GM23338 (cell line): ENCODE data around the gene NUSAP1. TPM values are rescaled to one million over a fixed set of nuclear protein-coding genes. Genes with fewer than 3 reads are reported as not detected.

Source experiments
- ATAC-seq: fragments of 200-7000 bp; cut with Tn5 transposase; 3 replicates; pipeline ENCODE4 v1.9.1; 2020
- DNase-seq: peaks from one replicate; pipeline ENCODE4 v3.0.0-alpha.2; 2015; ENCODE audit warnings: low spot score
- H2AFZ ChIP-seq: fragments of 200-600 bp; sonication (generic); 2 replicates; pipeline ENCODE4 v1.8.0; 2016; ENCODE audit warnings: antibody characterized with exemption, mild to moderate bottlenecking, moderate library complexity
- H3F3A ChIP-seq: fragments of 200-600 bp; sonication (generic); replicated peaks from 2 replicates; pipeline ENCODE4 v1.8.0; 2017; ENCODE audit warnings: antibody characterized with exemption, mixed run types, low read depth
- H3K27ac ChIP-seq: fragments of 200-600 bp; sonication (generic); 2 replicates; pipeline ENCODE4 v1.6.1; 2016; ENCODE audit warnings: low read depth
- H3K27me3 ChIP-seq: fragments of 200-600 bp; sonication (generic); 2 replicates; pipeline ENCODE4 v1.8.0; 2016; ENCODE audit warnings: mild to moderate bottlenecking, mixed run types, moderate library complexity; ENCODE audit not compliant: insufficient read depth
- H3K36me3 ChIP-seq: fragments of 200-600 bp; sonication (generic); 2 replicates; pipeline ENCODE4 v1.8.0; 2016; ENCODE audit warnings: mild to moderate bottlenecking; ENCODE audit not compliant: insufficient read depth
- H3K4me1 ChIP-seq: fragments of 200-600 bp; sonication (generic); 2 replicates; pipeline ENCODE4 v1.8.0; 2016; ENCODE audit warnings: mild to moderate bottlenecking, moderate library complexity; ENCODE audit not compliant: insufficient read depth
- H3K4me2 ChIP-seq: fragments of 200-600 bp; sonication (generic); 2 replicates; pipeline ENCODE4 v1.7.1; 2017; ENCODE audit warnings: mixed run types
- H3K4me3 ChIP-seq: fragments of 200-600 bp; sonication (generic); 2 replicates; pipeline ENCODE4 v1.6.1; 2016; ENCODE audit warnings: mixed run types
- H3K79me2 ChIP-seq: fragments of 200-600 bp; sonication (generic); replicated peaks from 2 replicates; pipeline ENCODE4 v1.8.0; 2017; ENCODE audit warnings: mild to moderate bottlenecking; ENCODE audit not compliant: insufficient read depth
- H3K9me2 ChIP-seq: fragments of 200-600 bp; sonication (generic); 2 replicates; pipeline ENCODE4 v1.8.0; 2017; ENCODE audit not compliant: insufficient read depth
- H4K20me1 ChIP-seq: fragments of 200-600 bp; sonication (generic); replicated peaks from 2 replicates; pipeline ENCODE4 v1.8.0; 2017; ENCODE audit warnings: mild to moderate bottlenecking; ENCODE audit not compliant: insufficient read depth
- H3K27ac Mint-ChIP-seq: 2 replicates; pipeline ENCODE4 v1.8.0; 2020; ENCODE audit warnings: inconsistent platforms, mild to moderate bottlenecking, moderate library complexity, mixed read lengths
- H3K27me3 Mint-ChIP-seq: 3 replicates; pipeline ENCODE4 v1.8.0; 2022; ENCODE audit warnings: low read depth, mild to moderate bottlenecking, moderate library complexity, mixed read lengths, inconsistent platforms; ENCODE audit not compliant: insufficient read depth, poor library complexity
- H3K36me3 Mint-ChIP-seq: 3 replicates; pipeline ENCODE4 v1.8.0; 2021; ENCODE audit warnings: low read depth, mild to moderate bottlenecking, inconsistent platforms, moderate library complexity, mixed read lengths
- H3K4me1 Mint-ChIP-seq: 3 replicates; pipeline ENCODE4 v1.8.0; 2020; ENCODE audit warnings: mild to moderate bottlenecking, inconsistent platforms, mixed read lengths
- H3K4me3 Mint-ChIP-seq: 3 replicates; pipeline ENCODE4 v1.8.0; 2021; ENCODE audit warnings: moderate library complexity, mild to moderate bottlenecking, inconsistent platforms, mixed read lengths
- H3K9me3 Mint-ChIP-seq: 3 replicates; pipeline ENCODE4 v1.8.0; 2020; ENCODE audit warnings: moderate library complexity, mild to moderate bottlenecking, inconsistent platforms, mixed read lengths
- CTCF ChIP-seq, 2 experiments: fragments of 200-600 bp in 1 of 2; sonication (generic) in 1 of 2; conservative IDR thresholded peaks; 2 replicates each; pipeline versions ENCODE4 v1.5.1 to v1.6.1; 2016 to 2017; ENCODE audit warnings: antibody characterized with exemption in 2 of 2, low read depth in 2 of 2, mild to moderate bottlenecking in 2 of 2, moderate library complexity in 1 of 2
- EZH2phosphoT487 ChIP-seq: fragments of 200-600 bp; sonication (generic); IDR thresholded peaks from one replicate; pipeline ENCODE4 v1.8.1; 2018; ENCODE audit warnings: antibody characterized with exemption; ENCODE audit not compliant: unreplicated experiment
- NANOG ChIP-seq: IDR thresholded peaks from 2 replicates; pipeline ENCODE4 v1.6.1; 2016; ENCODE audit warnings: antibody characterized with exemption, borderline replicate concordance
- REST ChIP-seq: IDR thresholded peaks from one replicate; pipeline ENCODE4 v1.6.1; 2018; ENCODE audit warnings: antibody characterized with exemption; ENCODE audit not compliant: unreplicated experiment
- STAT1 ChIP-seq: IDR thresholded peaks from one replicate; pipeline ENCODE4 v1.6.1; 2016; ENCODE audit warnings: antibody characterized with exemption; ENCODE audit not compliant: unreplicated experiment
- ZNF331 ChIP-seq: fragments of 250-450 bp; sonication (Bioruptor Pico); IDR thresholded peaks from 2 replicates; pipeline ENCODE4 v1.5.0; 2020; ENCODE audit warnings: low read depth, mild to moderate bottlenecking, moderate library complexity
- polyA plus RNA-seq: library from polyadenylated mRNA; unstranded; fragments of >200 nt; fragmentation: Nextera tagmentation; extraction: Ambion mirVana; gene quantifications from 2 replicates; pipeline ENCODE4 v1.2.1, GENCODE V29; 2016
- total RNA-seq: library from RNA; depleted of rRNA; stranded (reverse); fragments of >200 nt; shearing (Covaris generic); gene quantifications from 2 replicates; pipeline ENCODE4 v1.2.3, GENCODE V29; 2014
- TF ChIP-seq, protein P1 (sequence below): IDR thresholded peaks from 2 replicates; pipeline ENCODE4 v1.6.1; 2016; ENCODE audit warnings: antibody characterized with exemption

The NUSAP1 gene
- total and polyA plus RNA-seq, 2 experiments from 2014 or later, result 126 to 272 TPM

DNA sequence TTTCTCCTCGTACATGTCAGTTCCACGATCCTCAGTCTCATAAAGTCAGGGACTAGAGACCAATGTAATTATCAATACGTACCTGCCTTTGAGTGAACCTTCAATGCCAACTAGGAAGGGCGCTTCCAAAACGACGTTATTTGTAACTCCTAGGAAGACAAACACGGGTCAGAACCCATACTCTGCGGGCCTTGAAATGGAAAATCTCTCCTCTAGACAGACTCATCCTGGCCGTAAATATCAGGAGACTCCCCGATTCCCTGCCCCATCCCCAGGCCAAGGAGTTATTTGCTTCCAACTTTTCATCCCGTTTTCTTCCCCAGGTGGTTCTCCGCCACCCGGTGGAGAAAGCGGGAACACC lies 868 bp upstream of the NUSAP1 start:
- Histone ChIP-seq H4K20me1 (peaks cover 3% of the 10 kb centered on the region), H3F3A (no peaks in the 10 kb centered on the region; the same call in 1 of the 2 replicates), H2AFZ (peak overlapping the region; percentile 39; the same call in 1 of the 2 replicates), H3K36me3 (peaks cover 10% of the 10 kb centered on the region; the same call in 1 of the 2 replicates), H3K9me2 (no peaks in the 10 kb centered on the region), H3K4me2 (peak overlapping the region; percentile 85), H3K27me3 (no peaks in the 10 kb centered on the region), H3K4me1 (peaks cover 17% of the 10 kb centered on the region; the same call in 1 of the 2 replicates), H3K4me3 (peak overlapping the region; percentile 75), H3K27ac (peak overlapping the region; percentile 77; the same call in 1 of the 2 replicates), H3K79me2 (peaks cover 52% of the 10 kb centered on the region)
- H3K36me3 Mint-ChIP-seq, result peaks cover 25% of the 10 kb centered on the region
- TF ChIP-seq, protein P1, sequence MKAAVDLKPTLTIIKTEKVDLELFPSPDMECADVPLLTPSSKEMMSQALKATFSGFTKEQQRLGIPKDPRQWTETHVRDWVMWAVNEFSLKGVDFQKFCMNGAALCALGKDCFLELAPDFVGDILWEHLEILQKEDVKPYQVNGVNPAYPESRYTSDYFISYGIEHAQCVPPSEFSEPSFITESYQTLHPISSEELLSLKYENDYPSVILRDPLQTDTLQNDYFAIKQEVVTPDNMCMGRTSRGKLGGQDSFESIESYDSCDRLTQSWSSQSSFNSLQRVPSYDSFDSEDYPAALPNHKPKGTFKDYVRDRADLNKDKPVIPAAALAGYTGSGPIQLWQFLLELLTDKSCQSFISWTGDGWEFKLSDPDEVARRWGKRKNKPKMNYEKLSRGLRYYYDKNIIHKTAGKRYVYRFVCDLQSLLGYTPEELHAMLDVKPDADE, result no peak
- TF ChIP-seq EZH2phosphoT487 (no peak), CTCF (conservative IDR thresholded peaks at IDR 0.05; ENCODE audit: low read depth in 2 of 2) (peak in 1 of 2 experiments; percentile 76)
- ATAC-seq (no peak; the same call in 2 of the 3 replicates), DNase-seq (peak; percentile 86)
- no peaks in the 10 kb centered on the region; the same call in 2 of the 3 replicates for H3K9me3 Mint-ChIP-seq
- H3K27ac Mint-ChIP-seq, result peak overlapping the region; percentile 100
- H3K4me3 Mint-ChIP-seq, result peak overlapping the region; percentile 98
- peaks cover 8% of the 10 kb centered on the region; the same call in 2 of the 3 replicates for H3K4me1 Mint-ChIP-seq
- peaks cover 7% of the 10 kb centered on the region for H3K27me3 Mint-ChIP-seq

- Histone ChIP-seq H3K79me2 (peaks cover 64% of the 10 kb centered on the region), H3K4me3 (peak overlapping the region; percentile 75)
- no peak for DNase-seq
- TF ChIP-seq REST, result no peak
- TF ChIP-seq EZH2phosphoT487, result no peak
- TF ChIP-seq ZNF331 (CRISPR knock-in tag), result no peak
- TF ChIP-seq NANOG, result no peak
- TF ChIP-seq STAT1, result no peak
These were observed 413 bp downstream of the NUSAP1 start for GRCh38 chr15:41333026-41333562.

More at GRCh38 chr15:41333026-41333562, 413 bp downstream of the NUSAP1 start:
- Histone ChIP-seq H4K20me1 (peaks cover 9% of the 10 kb centered on the region), H3K36me3 (peaks cover 6% of the 10 kb centered on the region; the same call in 1 of the 2 replicates), H3K4me2 (peak overlapping the region; percentile 83), H3K27me3 (no peaks in the 10 kb centered on the region), H3F3A (no peaks in the 10 kb centered on the region; the same call in 1 of the 2 replicates), H3K27ac (peak overlapping the region; percentile 73), H3K4me1 (peaks cover 17% of the 10 kb centered on the region; the same call in 1 of the 2 replicates), H3K9me2 (no peaks in the 10 kb centered on the region), H2AFZ (no peak overlapping the region; the same call in 1 of the 2 replicates)
- Mint-ChIP-seq H3K4me3 (peak overlapping the region; percentile 98), H3K27ac (peak overlapping the region; percentile 99), H3K4me1 (peaks cover 8% of the 10 kb centered on the region; the same call in 2 of the 3 replicates), H3K27me3 (peaks cover 7% of the 10 kb centered on the region), H3K36me3 (peaks cover 21% of the 10 kb centered on the region), H3K9me3 (no peaks in the 10 kb centered on the region; the same call in 2 of the 3 replicates)
- peak; percentile 64 for ATAC-seq
